RPMI7951 (cell line): ENCODE results near the gene ARHGEF10L. TPM values are rescaled to one million over a fixed set of nuclear protein-coding genes. Genes with fewer than 3 reads are reported as not detected.
"Not testable (repeated sequence)": the region's sequence is repeated elsewhere in the genome, so short reads cannot be mapped to it uniquely, and the experiment has no call there.

Experiments
- DNase-seq: peaks from one replicate; pipeline ENCODE4 v3.0.0-alpha.2; 2012; ENCODE audit warnings: low read depth
- total RNA-seq: library from RNA; depleted of rRNA; stranded (reverse); fragments of >200 nt; shearing (Covaris generic); gene quantifications from 2 replicates; pipeline ENCODE4 v1.2.3, GENCODE V29; 2014

ARHGEF10L gene
- total RNA-seq, 1 experiment from 2014 or later = 2.2 TPM

DNA sequence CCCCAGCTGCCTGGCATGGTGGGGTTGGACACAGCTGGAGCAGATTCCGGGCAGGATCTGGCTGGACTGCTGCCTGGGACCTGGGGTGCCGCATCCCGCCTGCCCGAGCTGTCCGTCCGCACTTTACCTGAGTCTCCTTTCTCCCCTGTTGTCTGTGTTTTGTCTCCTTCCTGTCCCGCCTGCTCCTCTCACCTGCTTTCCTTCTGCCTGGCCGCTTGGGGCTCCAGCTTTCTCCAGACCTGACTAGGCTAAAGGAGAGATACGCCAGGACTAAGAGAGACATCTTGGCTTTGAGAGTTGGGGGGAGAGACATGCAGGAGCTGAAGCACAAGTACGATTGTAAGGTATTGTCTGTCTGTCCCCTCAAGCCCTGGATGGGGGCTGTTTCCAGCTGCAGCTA, 73.3 kb downstream of the ARHGEF10L start:
- no peak for DNase-seq

DNA sequence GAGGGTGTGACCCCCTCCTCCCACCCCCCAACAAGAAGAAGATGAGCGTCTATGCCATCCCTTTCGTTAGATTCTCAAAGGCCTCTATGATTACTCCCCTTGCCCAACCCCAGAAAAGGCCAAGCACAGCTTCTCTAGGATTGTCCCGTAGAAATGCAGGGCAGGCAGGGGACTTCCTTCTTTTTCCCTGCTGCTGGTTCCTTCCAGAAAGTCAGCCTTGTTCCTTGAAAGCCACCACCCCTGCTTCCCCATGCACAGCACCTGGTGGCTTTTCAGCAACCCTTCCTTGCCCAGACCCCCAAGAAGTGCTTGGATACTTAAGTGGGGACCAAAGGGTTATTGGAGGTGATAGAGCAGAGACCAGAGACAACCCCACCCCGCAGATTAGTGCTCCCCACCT, 75.1 kb downstream of the ARHGEF10L start:
- DNase-seq = no peak

DNA sequence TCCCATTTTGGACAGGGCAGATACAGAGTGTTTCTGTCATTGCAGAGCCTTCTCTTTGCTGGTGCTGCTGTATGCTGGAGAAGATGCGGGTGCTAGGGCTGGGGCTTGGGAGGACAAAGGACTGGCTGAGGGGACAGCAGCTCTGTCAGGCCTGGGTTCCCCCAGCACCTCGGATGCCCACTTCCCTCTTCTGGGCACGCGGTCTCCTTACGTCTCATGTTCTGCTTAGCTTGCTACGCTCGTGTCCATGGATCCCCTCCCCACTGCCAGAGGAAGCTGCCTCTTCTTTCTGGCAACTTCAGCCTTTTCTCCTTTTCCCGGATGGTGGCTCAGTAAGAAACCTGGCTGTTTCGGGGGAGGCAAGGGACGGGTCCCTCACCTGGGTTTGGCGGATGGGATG, 75.7 kb downstream of the ARHGEF10L start:
- no peak for DNase-seq

DNA sequence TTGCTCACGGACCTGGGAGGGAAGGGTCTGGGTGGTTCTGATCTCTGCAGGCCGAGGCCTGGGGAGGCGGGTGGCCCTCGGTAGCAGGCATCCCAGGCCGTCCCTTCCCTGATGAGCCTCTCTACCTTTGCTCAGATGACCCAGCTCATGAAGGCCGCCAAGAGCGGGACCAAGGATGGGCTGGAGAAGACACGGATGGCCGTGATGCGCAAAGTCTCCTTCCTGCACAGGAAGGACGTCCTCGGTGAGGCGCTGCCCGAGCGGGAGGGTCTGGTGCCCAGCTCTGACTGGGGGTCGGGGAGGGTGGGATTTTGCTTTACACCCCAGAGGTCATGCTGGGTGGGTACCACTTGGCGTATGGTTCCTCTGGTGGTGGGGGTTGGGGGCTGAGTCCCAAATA, 76.5 kb downstream of the ARHGEF10L start:
- DNase-seq = no peak

DNA sequence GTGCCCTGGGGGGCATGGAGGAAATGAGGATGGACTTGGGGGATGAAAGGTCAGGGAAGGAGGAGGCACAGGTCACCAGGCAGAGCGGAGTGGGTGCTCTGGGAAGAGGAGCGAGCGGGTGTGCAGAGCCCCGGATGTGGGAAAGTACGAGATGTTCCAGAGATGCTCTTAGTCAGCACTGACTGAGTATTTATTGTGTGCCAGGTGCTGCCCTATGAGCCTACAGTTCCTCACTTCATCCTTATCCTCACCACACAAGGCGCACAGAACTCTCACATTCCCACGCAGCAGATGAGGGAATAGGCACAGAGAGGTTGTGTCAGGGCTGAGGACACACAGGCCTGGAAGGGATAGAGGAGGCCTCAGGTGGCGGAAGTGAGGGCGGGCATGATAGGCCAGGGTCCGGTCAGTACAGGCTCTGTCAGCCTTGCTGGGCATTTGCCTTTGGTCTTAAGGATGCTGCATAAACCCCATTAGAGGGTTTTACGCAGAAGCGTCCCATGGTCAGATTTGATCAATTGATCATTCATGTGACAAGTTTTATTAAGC, 77.3 kb downstream of the ARHGEF10L start:
- DNase-seq = no peak

DNA sequence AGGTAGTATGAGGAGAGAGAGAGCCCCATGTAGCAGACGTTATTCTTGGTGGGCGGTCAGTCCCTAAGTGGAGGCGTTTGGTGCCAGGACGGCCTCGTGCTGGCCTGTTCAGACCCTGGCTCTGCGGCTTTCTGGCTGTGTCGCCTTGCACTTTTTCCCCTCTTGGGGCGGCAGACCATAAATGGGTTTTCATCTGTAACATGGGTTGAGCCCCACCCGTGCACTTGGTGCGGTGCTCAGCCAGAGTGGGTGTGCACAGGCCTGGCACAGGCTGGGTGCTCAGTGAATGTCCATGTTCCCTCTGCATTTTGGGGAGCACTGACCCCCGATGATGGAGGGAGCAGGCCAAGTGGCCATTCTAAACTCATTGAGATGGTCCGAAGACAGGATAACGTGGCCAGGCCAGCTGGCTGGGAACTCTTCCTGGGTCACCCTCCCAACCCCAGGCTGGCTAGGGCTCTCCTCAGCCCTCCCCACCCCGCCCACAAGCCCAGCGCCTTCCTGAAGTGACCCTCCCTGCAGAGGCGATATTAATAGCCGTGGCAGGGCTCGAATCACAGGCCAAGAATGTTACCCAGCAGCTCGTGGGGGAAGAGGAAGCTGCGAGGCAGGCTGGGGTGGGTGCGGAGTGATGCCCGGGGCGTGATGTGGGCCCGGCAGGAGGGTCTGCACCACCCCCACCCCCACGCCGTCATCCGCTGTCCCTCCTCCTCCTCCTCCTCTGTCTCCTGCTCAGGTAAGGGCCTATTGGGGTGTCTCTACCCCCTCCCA, 78.5 kb downstream of the ARHGEF10L start:
- DNase-seq = no peak

DNA sequence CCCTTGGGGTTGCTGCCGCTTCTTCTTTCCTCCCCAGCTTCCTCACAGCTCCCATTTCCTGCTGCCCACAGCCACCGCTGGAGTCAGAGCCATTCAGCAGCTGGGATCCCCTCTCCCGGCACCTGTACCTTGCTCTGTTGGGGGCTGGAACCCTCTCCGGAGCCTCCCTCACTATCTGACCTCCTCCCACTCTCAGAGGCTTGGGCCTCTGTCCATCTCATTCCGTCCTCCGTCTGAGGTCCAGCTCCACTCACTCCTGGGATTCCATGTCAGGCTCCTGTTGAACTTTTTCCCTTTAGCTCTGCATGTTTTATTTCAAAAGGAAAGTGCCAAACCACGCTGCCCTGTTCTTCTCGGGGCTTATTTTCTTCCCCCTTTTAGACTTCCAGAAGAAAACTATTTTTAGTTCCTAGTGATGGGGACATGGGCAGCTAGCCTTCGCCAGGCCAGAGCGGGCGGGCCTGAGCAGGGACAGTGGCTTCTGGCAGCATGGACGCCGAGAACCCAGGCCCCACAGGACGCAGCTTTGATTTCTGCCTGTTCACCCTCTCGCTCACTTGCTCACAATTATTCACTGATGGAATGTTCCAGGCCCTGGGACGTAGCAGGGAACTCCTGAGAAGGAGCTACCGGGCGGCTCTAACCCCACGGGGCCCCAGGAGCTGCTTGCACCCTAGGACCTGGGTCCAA, 79.2 kb downstream of the ARHGEF10L start:
- DNase-seq = no peak

DNA sequence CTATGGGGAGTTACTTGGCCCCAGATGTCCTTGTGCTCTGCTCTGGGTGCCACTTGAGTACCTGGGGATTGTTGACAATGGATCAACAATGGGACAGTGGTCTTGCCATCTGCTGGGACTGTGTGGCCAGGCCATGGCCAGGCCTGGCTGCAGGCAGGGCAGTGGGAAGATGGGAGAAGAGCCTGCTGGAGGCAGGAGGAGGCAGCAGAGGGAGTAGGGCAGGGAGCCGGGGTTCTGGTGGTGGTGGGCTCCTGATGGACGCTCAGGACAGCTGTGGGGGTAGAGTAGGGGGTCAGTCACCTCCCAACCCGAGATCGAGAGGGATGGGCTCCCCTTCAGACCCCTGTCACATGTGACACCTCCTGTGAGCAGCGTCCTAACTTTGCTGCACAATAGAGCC, 81.0 kb downstream of the ARHGEF10L start:
- DNase-seq = no peak

DNA sequence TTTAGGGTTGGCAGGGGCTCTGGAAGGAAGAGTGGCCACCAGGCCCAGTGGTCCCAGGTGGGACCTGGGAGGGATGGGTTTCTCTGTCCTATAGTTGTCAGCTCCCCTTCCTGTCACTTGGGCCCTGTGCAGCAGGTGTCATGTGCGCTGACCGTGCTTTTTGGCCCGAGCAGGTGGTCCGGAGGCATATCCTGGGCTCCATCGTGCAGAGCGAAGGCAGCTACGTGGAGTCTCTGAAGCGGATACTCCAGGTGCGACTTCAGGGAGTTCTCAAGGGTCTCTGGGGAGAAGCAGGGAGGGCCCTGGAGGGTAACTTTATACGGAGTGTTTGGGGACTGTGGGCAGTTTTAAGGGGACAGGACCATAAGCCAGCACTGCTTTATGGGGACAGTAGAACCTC, 82.2 kb downstream of the ARHGEF10L start:
- no peak for DNase-seq

DNA sequence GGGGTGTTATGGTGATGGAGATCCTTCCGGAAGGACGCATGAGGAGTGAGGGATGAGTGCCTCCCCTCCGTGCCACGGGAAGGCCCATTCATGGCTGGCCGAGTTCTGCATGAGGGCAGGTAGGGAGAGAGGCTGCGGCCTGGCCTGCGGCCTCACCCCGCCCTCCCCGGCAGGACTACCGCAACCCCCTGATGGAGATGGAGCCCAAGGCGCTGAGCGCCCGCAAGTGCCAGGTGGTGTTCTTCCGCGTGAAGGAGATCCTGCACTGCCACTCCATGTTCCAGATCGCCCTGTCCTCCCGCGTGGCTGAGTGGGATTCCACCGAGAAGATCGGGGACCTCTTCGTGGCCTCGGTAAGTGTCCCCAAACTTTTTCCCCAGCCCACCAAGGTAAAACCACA, 83.3 kb downstream of the ARHGEF10L start:
- DNase-seq = no peak

DNA sequence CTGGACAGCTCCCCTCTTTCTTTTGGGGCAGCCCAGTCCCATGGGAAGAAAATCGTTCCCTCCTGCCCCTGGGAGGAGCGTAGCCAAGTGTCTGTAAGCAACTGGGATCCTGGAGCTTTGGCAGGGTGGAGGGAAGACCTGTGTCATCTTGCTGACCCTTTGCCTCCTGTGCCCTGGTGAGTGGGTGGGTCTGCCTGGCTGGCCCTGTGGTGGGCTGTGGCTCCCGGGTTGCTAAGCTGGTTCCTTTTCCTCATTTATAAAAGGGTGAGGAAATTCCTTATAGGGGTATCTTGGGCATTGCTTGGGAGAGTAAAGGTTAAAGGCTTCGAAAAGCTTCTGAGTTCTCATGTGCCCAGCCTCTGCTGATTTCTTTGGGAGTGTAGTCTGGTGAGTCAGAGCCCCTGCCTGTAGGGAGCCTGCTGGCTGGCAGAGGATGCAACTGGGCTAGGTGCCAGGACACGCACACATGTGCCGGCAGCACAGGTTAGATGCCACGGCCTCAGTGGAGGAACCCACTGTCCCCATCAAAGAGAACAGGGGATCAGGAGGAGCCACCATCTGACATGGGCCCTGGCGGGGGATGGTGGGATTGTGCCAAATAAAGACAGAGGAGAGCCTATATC, 85.2 kb downstream of the ARHGEF10L start:
- peak; percentile 76 for DNase-seq

DNA sequence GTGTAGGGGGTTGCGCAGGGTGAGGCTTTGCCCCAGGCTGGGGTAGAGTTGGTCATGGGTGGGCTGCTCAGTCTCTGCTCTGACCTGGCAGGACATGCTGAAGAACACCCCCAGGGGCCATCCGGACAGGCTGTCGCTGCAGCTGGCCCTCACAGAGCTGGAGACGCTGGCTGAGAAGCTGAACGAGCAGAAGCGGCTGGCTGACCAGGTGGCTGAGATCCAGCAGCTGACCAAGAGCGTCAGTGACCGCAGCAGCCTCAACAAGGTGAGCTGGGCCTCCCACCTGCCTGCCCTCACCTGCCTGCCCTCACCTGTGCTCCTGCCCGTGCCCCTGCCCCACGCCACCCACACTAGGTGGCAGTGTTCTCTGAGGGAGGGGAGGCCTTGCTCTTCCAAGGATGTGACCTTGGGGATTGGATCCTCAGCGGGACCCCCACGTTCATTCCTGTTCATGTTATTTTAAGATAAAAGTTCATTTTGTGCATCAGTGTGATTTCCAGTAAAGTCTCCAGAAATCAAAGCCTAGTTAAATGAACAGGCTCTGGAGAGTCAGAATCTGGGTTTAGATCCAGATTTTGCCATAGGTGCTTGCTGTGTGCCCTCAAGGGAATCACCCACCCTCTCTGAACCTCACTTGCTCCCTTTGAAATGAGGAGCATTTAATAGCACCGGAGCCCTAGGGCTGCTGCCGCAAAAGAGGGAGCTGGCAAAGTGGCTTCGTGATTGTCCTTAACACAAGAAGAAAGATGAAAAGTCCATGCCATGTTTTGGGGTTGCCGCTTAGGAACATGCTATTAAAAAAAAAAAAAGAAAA, 87.9 kb downstream of the ARHGEF10L start:
- no peak for DNase-seq

DNA sequence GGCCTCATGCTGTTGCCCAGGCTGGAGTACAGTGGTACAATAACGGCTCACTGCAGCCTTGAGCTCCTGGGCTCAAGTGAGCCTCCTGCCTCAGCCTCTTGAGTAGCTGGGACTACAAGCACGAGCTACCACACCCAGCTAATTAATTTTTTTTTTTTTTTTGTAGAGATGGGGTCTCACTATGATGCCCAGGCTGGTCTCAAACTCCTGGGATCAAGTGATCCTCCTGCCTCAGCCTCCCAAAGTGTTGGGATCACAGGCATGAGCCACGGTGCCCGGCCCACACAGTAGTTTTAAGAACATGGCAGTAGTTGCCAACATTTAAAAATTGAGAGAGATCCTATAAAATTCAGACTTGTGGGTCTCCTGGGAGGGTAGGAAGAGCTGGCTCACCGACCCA, 89.5 kb downstream of the ARHGEF10L start:
- DNase-seq = not testable (repeated sequence)

DNA sequence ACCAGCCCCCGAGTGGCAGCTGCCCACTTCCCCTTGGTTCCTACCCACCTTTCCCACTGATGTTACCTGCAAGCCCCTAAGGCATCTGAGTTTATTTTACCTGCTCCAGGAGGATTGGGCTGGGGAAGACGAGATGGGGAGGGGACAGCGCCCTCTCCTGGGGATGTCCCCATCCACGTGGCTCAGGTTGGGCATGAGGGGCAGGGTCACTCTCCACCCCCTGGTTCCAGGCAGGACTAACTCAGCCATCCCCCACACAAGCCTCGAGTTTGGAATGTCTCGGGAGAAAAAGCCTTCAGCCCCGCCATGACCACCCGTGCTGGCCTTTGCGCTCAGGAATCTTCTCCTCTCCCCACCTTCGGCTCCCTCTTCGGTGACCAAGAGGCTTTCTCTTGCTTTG, 90.0 kb downstream of the ARHGEF10L start:
- no peak for DNase-seq

DNA sequence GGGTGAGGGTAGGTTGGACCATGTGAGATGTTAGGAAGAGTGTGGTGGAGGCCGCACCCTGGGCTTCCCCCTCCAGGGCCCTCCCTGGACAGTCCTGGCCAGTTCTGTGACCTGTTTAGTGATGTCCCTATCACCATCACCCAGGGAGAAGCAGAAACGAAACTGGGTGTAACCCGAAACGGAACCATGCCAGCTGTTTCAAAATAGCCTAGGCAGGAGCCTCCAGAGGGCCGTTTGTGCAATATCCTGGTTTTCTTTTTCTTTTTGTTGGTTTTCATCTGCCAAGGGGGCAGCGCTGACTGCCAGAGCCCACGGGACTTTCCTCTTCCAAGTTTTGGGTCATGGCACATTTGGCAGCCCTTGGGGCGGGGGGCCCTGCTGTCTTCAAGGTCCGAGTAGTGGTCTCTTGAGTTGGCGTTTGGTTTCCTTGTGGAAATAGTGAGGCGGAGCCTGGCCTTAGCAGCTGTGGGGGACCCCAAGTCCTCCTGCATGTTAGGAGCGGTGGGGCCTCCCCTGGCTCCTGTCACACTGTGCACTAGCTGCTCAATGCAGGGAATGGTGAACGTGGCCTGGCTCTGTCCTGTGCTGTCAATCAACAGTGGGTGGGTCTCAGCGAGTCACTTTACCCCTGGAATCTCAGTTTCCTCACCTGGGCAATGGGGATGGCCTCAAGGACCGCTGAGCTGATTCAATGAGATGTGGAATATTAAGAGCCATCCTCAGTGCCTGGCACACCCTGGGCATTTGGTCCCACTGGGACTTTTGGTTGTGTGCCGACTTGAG, 90.7 kb downstream of the ARHGEF10L start:
- DNase-seq = no peak

DNA sequence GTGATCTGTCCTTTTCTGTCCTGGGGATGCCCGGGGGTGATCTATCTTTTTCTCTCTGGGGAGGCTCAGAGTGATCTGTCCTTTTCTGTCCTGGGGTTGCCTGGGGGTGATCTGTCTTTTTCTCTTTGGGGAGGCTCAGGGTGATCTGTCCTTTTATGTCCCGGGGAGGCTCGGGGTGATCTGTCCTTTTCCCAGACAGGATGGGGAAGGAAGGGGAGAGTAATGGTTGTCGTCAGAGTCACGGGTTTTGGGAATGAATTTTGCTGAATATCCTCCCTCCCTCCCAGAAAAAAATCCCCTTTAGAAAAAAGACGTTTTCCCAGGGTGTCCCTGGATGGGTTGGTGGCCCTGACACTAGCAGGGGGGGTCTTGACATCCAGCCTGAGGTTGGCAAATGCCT, 91.5 kb downstream of the ARHGEF10L start:
- DNase-seq = no peak

DNA sequence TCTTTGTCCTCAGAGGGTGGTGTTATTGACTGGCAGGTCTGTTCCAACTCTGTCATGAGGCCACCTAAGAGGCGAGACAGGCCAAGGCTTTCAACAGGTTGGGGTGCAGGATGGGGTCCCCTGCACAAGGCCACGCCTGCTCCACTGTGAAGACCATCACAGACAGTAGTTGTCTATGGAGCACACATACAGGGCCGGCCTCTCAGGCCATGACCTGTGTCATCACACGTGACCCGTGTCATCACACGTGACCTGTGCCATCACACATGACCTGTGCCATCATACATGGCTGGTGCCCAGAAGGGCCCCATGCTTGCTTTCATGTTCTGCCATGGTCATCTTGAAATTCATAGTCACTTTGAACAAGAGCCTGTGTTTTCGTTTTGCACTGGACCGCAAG, 91.9 kb downstream of the ARHGEF10L start:
- no peak for DNase-seq

DNA sequence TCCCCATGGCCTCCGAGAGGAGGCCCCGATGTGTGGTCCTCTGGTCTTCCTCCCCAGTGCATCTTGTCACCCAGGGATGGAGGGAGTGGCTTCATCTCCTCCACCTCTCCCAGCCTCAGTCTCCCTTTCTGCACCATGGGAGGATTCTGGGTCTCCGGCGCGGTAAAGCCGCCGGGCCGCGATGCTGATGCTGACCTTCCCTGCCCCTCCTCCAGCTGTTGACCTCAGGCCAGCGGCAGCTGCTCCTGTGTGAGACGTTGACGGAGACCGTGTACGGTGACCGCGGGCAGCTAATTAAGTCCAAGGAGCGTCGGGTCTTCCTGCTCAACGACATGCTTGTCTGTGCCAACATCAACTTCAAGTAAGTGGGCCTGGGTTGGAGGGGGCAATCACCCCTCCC, 92.6 kb downstream of the ARHGEF10L start:
- DNase-seq = no peak

DNA sequence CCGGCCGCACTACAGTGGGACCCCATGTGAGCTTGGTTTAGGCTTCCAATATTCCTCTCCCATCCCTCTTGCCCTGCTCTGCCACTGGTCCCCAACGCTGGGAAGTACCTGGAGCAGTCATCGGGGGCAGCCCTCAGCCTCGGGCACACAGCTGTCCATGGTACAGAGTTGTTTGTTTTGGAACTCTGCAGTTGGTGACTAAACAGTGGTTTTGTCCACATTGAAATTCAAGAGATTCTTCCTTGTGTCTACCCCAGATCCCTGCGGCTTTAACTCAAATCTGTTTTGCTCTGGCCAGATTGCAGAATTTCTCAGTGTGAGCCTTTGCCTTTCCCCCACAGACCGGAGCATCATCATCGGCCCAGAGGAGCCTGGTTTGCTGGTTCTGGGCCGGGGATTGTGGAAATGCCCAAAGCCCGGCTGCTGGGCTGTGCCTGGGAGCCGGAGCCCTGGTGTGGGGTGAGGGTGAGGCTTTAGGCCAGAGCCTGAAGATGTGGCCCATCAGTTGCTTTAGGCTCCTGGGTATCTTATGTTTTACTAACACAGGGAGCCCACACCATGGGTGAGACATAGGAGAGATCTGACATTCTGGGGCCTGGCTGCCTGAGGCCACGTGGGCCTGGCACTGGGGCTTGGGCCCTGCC, 93.2 kb downstream of the ARHGEF10L start:
- DNase-seq = peak; percentile 89

DNA sequence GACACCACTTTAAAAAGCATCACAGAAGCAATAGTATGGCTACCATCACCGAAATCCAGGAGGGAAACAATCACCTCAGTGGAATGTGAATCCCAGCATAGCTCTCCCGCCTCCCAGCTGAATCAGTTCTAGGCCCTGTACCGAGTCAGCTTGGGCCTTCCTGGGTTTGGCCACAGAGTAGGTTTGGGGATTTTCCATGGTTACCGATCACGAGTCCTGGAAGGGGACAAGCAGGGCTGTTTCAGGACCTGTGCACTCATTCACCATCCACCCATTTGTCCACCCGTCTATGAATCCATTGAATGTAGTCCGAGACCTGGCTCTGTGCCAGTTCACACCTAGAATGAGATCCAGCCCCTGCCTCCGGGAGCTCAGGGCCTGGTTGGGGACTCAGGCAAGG, 94.2 kb downstream of the ARHGEF10L start:
- peak; percentile 82 for DNase-seq

DNA sequence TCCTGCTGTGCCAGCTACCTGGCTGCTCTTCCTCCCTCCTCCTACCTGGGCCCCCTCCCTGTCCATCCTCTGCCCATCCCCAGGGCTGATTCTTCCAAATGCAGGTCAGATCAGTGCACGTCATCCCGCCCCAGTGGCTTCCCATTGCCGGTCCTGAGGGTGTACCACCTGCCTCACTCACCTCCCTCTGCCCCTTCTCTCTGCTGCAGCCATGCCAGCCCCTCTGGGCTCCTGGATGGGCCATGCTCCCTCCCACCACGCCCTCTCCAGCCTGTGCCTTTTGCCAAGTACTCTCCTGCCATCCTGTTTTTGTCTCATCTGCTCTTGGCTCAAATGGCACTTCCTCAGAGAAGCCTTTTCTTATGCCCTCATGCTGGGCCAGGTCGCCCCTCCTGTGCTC, 95.8 kb downstream of the ARHGEF10L start:
- no peak for DNase-seq
